Measurements from ENCODE around the gene NBPF9.
"Not testable (repeated sequence)": the region's sequence is repeated elsewhere in the genome, so short reads cannot be mapped to it uniquely, and the experiment has no call there.

DNA sequence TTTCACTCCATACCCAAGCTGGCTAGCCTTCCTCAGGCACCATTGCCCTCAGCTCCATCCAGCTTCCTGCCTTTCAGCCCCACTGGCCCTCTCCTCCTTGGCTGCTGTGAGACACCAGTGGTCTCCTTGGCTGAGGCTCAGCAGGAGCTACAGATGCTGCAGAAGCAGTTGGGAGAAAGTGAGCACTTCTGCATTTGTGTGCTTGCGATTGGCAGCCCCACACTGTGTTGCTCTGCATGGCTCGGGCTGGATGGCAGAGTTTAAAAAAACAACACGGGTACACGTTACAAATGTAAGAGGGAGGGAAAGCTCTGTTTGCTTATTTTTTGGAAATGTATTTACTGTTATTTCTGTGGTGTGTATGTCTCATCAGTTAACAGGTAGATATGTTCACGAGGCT lies 90.8 kb downstream of the NBPF9 start:
- TF ChIP-seq, protein P1, sequence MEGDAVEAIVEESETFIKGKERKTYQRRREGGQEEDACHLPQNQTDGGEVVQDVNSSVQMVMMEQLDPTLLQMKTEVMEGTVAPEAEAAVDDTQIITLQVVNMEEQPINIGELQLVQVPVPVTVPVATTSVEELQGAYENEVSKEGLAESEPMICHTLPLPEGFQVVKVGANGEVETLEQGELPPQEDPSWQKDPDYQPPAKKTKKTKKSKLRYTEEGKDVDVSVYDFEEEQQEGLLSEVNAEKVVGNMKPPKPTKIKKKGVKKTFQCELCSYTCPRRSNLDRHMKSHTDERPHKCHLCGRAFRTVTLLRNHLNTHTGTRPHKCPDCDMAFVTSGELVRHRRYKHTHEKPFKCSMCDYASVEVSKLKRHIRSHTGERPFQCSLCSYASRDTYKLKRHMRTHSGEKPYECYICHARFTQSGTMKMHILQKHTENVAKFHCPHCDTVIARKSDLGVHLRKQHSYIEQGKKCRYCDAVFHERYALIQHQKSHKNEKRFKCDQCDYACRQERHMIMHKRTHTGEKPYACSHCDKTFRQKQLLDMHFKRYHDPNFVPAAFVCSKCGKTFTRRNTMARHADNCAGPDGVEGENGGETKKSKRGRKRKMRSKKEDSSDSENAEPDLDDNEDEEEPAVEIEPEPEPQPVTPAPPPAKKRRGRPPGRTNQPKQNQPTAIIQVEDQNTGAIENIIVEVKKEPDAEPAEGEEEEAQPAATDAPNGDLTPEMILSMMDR (IDR thresholded peaks at IDR 0.05) = not testable (repeated sequence)
- TF ChIP-seq EZH2 (IDR thresholded peaks at IDR 0.05; ENCODE audit: borderline replicate concordance, insufficient read depth, low read depth, low read length, poor library complexity, severe bottlenecking) = not testable (repeated sequence)

Measured in B cell (primary cell).